ENCODE data around the gene BCKDK.

- 0 out of 2 replicates have a peak, but pooled peaks have one; percentile 20 for TF ChIP-seq POU6F1 (CRISPR knock-in tag; IDR thresholded peaks at IDR 0.05; ENCODE audit: borderline replicate concordance, low read depth)
- no peak for TF ChIP-seq ISL1 (CRISPR knock-in tag; IDR thresholded peaks at IDR 0.05)
- TF ChIP-seq ZFP3 (CRISPR knock-in tag; IDR thresholded peaks at IDR 0.05), result peak; percentile 22; the same call in 1 of the 2 replicates
- TF ChIP-seq CREB5 (CRISPR knock-in tag; IDR thresholded peaks at IDR 0.05; ENCODE audit: low read depth), result no peak
- TF ChIP-seq ZNF565 (CRISPR knock-in tag; conservative IDR thresholded peaks at IDR 0.05; ENCODE audit: low read depth), result no peak
- TF ChIP-seq ZFP30 (CRISPR knock-in tag; IDR thresholded peaks at IDR 0.05), result no peak
- TF ChIP-seq ZC3H10 (CRISPR knock-in tag; IDR thresholded peaks at IDR 0.05), result no peak
- TF ChIP-seq SNAI2 (CRISPR knock-in tag; IDR thresholded peaks at IDR 0.05), result 0 out of 2 replicates have a peak, but pooled peaks have one; percentile 8
- no peak for TF ChIP-seq CSRNP3 (CRISPR knock-in tag; IDR thresholded peaks at IDR 0.05)
- TF ChIP-seq PATZ1 (CRISPR knock-in tag; IDR thresholded peaks at IDR 0.05; ENCODE audit: borderline replicate concordance), result no peak
- TF ChIP-seq ESRRG (CRISPR knock-in tag; IDR thresholded peaks at IDR 0.05), result no peak
These were observed 34.8 kb upstream of the BCKDK start for GRCh38 chr16:31073142-31073969.
